SK-N-SH treated with all-trans-retinoic acid at 6 μM for 48 hours (cell line): Measurements from ENCODE around the gene UNC80.

Experiments used
- ARNTL ChIP-seq: fragments of 450-650 bp; formaldehyde crosslinking; IDR thresholded peaks from 2 replicates; pipeline ENCODE4 v1.5.0; 2020; ENCODE audit warnings: low read depth, mild to moderate bottlenecking, moderate library complexity, borderline replicate concordance
- ESRRG ChIP-seq: fragments of 250-450 bp; sonication (Bioruptor Pico); IDR thresholded peaks from 2 replicates; pipeline ENCODE4 v1.6.1; 2021; ENCODE audit warnings: mild to moderate bottlenecking
- GLIS3 ChIP-seq: fragments of 250-450 bp; sonication (Bioruptor Pico); IDR thresholded peaks from 2 replicates; pipeline ENCODE4 v1.5.0; 2020; ENCODE audit warnings: mild to moderate bottlenecking, moderate library complexity
- OSR1 ChIP-seq: fragments of 250-450 bp; sonication (Bioruptor Pico); IDR thresholded peaks from 2 replicates; pipeline ENCODE4 v1.8.0; 2022; ENCODE audit warnings: moderate library complexity, mild to moderate bottlenecking, inconsistent platforms
- PATZ1 ChIP-seq: fragments of 250-450 bp; sonication (Bioruptor Pico); IDR thresholded peaks from 2 replicates; pipeline ENCODE4 v1.8.0; 2020; ENCODE audit warnings: mild to moderate bottlenecking, moderate library complexity, borderline replicate concordance
- TCF4 ChIP-seq: fragments of 250-450 bp; sonication (Bioruptor Pico); IDR thresholded peaks from 2 replicates; pipeline ENCODE4 v1.8.0; 2021; ENCODE audit warnings: mild to moderate bottlenecking, moderate library complexity, borderline replicate concordance
- ZC3H10 ChIP-seq: fragments of 250-450 bp; sonication (Bioruptor Pico); IDR thresholded peaks from 2 replicates; pipeline ENCODE4 v1.5.1; 2021; ENCODE audit warnings: mild to moderate bottlenecking, moderate library complexity
- ZFP30 ChIP-seq: fragments of 450-650 bp; formaldehyde crosslinking; IDR thresholded peaks from 2 replicates; pipeline ENCODE4 v1.5.0; 2022; ENCODE audit warnings: mild to moderate bottlenecking, moderate library complexity
- TF ChIP-seq, protein P1 (sequence below): fragments of 250-450 bp; sonication (Bioruptor Pico); IDR thresholded peaks from 2 replicates; pipeline ENCODE4 v1.8.0; 2021; ENCODE audit warnings: low read depth, mild to moderate bottlenecking, moderate library complexity, borderline replicate concordance

- TF ChIP-seq ARNTL (CRISPR knock-in tag) (no peak), OSR1 (CRISPR knock-in tag) (no peak), PATZ1 (no peak), TCF4 (CRISPR knock-in tag) (no peak), ZC3H10 (no peak), ZFP30 (no peak), ESRRG (CRISPR knock-in tag) (no peak), GLIS3 (CRISPR knock-in tag) (no peak)
- TF ChIP-seq, protein P1, sequence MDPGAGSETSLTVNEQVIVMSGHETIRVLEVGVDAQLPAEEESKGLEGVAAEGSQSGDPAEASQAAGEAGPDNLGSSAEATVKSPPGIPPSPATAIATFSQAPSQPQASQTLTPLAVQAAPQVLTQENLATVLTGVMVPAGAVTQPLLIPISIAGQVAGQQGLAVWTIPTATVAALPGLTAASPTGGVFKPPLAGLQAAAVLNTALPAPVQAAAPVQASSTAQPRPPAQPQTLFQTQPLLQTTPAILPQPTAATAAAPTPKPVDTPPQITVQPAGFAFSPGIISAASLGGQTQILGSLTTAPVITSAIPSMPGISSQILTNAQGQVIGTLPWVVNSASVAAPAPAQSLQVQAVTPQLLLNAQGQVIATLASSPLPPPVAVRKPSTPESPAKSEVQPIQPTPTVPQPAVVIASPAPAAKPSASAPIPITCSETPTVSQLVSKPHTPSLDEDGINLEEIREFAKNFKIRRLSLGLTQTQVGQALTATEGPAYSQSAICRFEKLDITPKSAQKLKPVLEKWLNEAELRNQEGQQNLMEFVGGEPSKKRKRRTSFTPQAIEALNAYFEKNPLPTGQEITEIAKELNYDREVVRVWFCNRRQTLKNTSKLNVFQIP: no peak
These were observed 47.3 kb downstream of the UNC80 start for GRCh38 chr2:209818939-209819338.
